Measurements from ENCODE around the gene DGKI.

Gene DGKI

DNA sequence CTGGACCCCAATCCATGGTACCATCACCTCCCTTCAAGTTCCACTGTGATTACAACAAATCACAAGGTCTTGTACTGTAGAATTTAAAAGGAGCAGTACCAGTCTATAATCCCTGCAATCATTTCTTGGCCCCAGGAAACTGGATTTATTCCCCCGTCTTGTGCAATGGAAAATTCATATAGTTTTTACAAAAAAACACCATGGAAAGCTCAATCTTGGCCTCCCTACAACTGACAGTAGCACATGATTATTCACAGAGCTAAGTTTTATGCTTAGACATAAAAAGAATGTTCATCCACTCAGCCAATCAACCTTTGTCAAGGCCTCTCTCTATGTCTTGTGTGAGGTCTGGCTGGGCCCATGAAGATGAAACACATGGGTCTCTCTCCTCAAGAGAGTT lies 10.2 kb downstream of the DGKI start:
- H3K4me2 ChIP-seq (ENCODE audit: insufficient read depth, low read length, poor library complexity, severe bottlenecking) = no peak overlapping the region
- H2BK120ac ChIP-seq (ENCODE audit: low read depth, low read length) = no peak overlapping the region
- H3K36me3 ChIP-seq (replicated peaks in 1 of 2; ENCODE audit: control insufficient read depth in 2 of 2, insufficient read depth in 2 of 2, low read length in 2 of 2) = peaks cover 0 to 3% of the 10 kb centered on the region in 2 donors
- no peak overlapping the region for H2BK5ac ChIP-seq (ENCODE audit: low read length)
- H3K14ac ChIP-seq (ENCODE audit: low read length) = no peak overlapping the region
- no peak overlapping the region for H3K27ac ChIP-seq (replicated peaks; ENCODE audit: low read length)
- H4K91ac ChIP-seq (ENCODE audit: low read depth, low read length, poor library complexity) = no peak overlapping the region
- H4K8ac ChIP-seq (ENCODE audit: low read depth, low read length) = no peak overlapping the region
- no peaks in the 10 kb centered on the region for H3K79me1 ChIP-seq (ENCODE audit: low read depth, low read length)
- H3K18ac ChIP-seq (ENCODE audit: low read length) = no peak overlapping the region
- no peak overlapping the region for H3K23ac ChIP-seq (ENCODE audit: low read depth, low read length, poor library complexity)
- no peak overlapping the region for H2AK5ac ChIP-seq (ENCODE audit: low read depth, low read length)
- no peak for DNase-seq (ENCODE audit: low spot score)
- no peak overlapping the region for H3K9ac ChIP-seq (ENCODE audit: low read depth, low read length, poor library complexity)
- peaks cover 13 to 22% of the 10 kb centered on the region in 2 donors for H3K4me1 ChIP-seq (ENCODE audit: control insufficient read depth in 2 of 2, insufficient read depth in 1 of 2, low read depth in 1 of 2, low read length in 2 of 2)
- H3K27me3 ChIP-seq (ENCODE audit: control insufficient read depth in 3 of 3, insufficient read depth in 3 of 3, low read depth in 1 of 3, low read length in 3 of 3) = no peaks in the 10 kb centered on the region
- H2BK12ac ChIP-seq (ENCODE audit: low read length) = no peak overlapping the region
- H2AFZ ChIP-seq (ENCODE audit: low read length) = no peak overlapping the region
- no peak overlapping the region for H3K4me3 ChIP-seq (ENCODE audit: low read length in 2 of 2)
- WGBS, 2 donors (ENCODE audit: extremely low coverage in 2 of 2, insufficient read length in 2 of 2, insufficient replicate concordance in 1 of 2) = no CpG with 5 or more reads among the region's 1 CpG
- H2BK15ac ChIP-seq (ENCODE audit: low read length) = no peak overlapping the region
- H3K4ac ChIP-seq (ENCODE audit: low read length) = no peak overlapping the region
- H3K9me3 ChIP-seq (replicated peaks in 1 of 2; ENCODE audit: control insufficient read depth in 2 of 2, insufficient read depth in 1 of 2, low read depth in 1 of 2, low read length in 2 of 2) = peaks cover 10 to 12% of the 10 kb centered on the region in 2 donors

- no CpG with 5 or more reads among the region's 3 CpGs for WGBS, 2 donors (ENCODE audit: extremely low coverage in 2 of 2, insufficient read length in 2 of 2, insufficient replicate concordance in 1 of 2)
- Histone ChIP-seq H3K23ac (ENCODE audit: low read depth, low read length, poor library complexity) (no peak overlapping the region), H2BK5ac (ENCODE audit: low read length) (no peak overlapping the region), H4K8ac (ENCODE audit: low read depth, low read length) (no peak overlapping the region), H2BK12ac (ENCODE audit: low read length) (no peak overlapping the region), H3K4me3 (ENCODE audit: low read length in 2 of 2) (no peak overlapping the region), H3K18ac (ENCODE audit: low read length) (no peak overlapping the region), H2AK5ac (ENCODE audit: low read depth, low read length) (no peak overlapping the region), H3K4me2 (ENCODE audit: insufficient read depth, low read length, poor library complexity, severe bottlenecking) (no peak overlapping the region), H3K27me3 (ENCODE audit: control insufficient read depth in 3 of 3, insufficient read depth in 3 of 3, low read depth in 1 of 3, low read length in 3 of 3) (no peaks in the 10 kb centered on the region), H3K27ac (replicated peaks; ENCODE audit: low read length) (no peak overlapping the region), H2BK15ac (ENCODE audit: low read length) (no peak overlapping the region), H3K4me1 (ENCODE audit: control insufficient read depth in 2 of 2, insufficient read depth in 1 of 2, low read depth in 1 of 2, low read length in 2 of 2) (peaks cover 11 to 22% of the 10 kb centered on the region in 2 donors), H3K9me3 (replicated peaks in 1 of 2; ENCODE audit: control insufficient read depth in 2 of 2, insufficient read depth in 1 of 2, low read depth in 1 of 2, low read length in 2 of 2) (peaks cover 10 to 12% of the 10 kb centered on the region in 2 donors), H3K14ac (ENCODE audit: low read length) (no peak overlapping the region), H3K79me1 (ENCODE audit: low read depth, low read length) (no peaks in the 10 kb centered on the region), H2BK120ac (ENCODE audit: low read depth, low read length) (no peak overlapping the region), H4K91ac (ENCODE audit: low read depth, low read length, poor library complexity) (no peak overlapping the region), H3K9ac (ENCODE audit: low read depth, low read length, poor library complexity) (no peak overlapping the region), H3K36me3 (replicated peaks in 1 of 2; ENCODE audit: control insufficient read depth in 2 of 2, insufficient read depth in 2 of 2, low read length in 2 of 2) (peaks cover 0 to 3% of the 10 kb centered on the region in 2 donors), H3K4ac (ENCODE audit: low read length) (no peak overlapping the region), H2AFZ (ENCODE audit: low read length) (no peak overlapping the region)
- no peak for DNase-seq (ENCODE audit: low spot score)
These were observed 10.7 kb downstream of the DGKI start for GRCh38 chr7:137836113-137836509.

- Histone ChIP-seq H2BK15ac (ENCODE audit: low read length) (no peak overlapping the region), H2BK5ac (ENCODE audit: low read length) (no peak overlapping the region), H3K23ac (ENCODE audit: low read depth, low read length, poor library complexity) (no peak overlapping the region), H3K9me3 (replicated peaks in 1 of 2; ENCODE audit: control insufficient read depth in 2 of 2, insufficient read depth in 1 of 2, low read depth in 1 of 2, low read length in 2 of 2) (peaks cover 10 to 12% of the 10 kb centered on the region in 2 donors), H3K14ac (ENCODE audit: low read length) (no peak overlapping the region), H3K9ac (ENCODE audit: low read depth, low read length, poor library complexity) (no peak overlapping the region), H3K4me3 (ENCODE audit: low read length in 2 of 2) (no peak overlapping the region), H2AK5ac (ENCODE audit: low read depth, low read length) (no peak overlapping the region), H3K4ac (ENCODE audit: low read length) (no peak overlapping the region), H2BK120ac (ENCODE audit: low read depth, low read length) (no peak overlapping the region), H3K18ac (ENCODE audit: low read length) (no peak overlapping the region), H3K36me3 (replicated peaks in 1 of 2; ENCODE audit: control insufficient read depth in 2 of 2, insufficient read depth in 2 of 2, low read length in 2 of 2) (peaks cover 0 to 3% of the 10 kb centered on the region in 2 donors), H3K4me1 (ENCODE audit: control insufficient read depth in 2 of 2, insufficient read depth in 1 of 2, low read depth in 1 of 2, low read length in 2 of 2) (peaks cover 9 to 22% of the 10 kb centered on the region in 2 donors), H3K79me1 (ENCODE audit: low read depth, low read length) (no peaks in the 10 kb centered on the region), H3K27me3 (ENCODE audit: control insufficient read depth in 3 of 3, insufficient read depth in 3 of 3, low read depth in 1 of 3, low read length in 3 of 3) (no peaks in the 10 kb centered on the region), H2AFZ (ENCODE audit: low read length) (no peak overlapping the region), H3K27ac (replicated peaks; ENCODE audit: low read length) (no peak overlapping the region), H2BK12ac (ENCODE audit: low read length) (no peak overlapping the region), H4K8ac (ENCODE audit: low read depth, low read length) (no peak overlapping the region), H4K91ac (ENCODE audit: low read depth, low read length, poor library complexity) (no peak overlapping the region), H3K4me2 (ENCODE audit: insufficient read depth, low read length, poor library complexity, severe bottlenecking) (no peak overlapping the region)
- no peak for DNase-seq (ENCODE audit: low spot score)
- WGBS, 2 donors (ENCODE audit: extremely low coverage in 2 of 2, insufficient read length in 2 of 2, insufficient replicate concordance in 1 of 2) = no CpG with 5 or more reads among the region's 3 CpGs
These were observed 11.2 kb downstream of the DGKI start for GRCh38 chr7:137835486-137836112.

- Histone ChIP-seq H2BK12ac (ENCODE audit: low read length) (no peak overlapping the region), H3K9me3 (replicated peaks in 1 of 2; ENCODE audit: control insufficient read depth in 2 of 2, insufficient read depth in 1 of 2, low read depth in 1 of 2, low read length in 2 of 2) (peaks cover 10 to 12% of the 10 kb centered on the region in 2 donors), H3K23ac (ENCODE audit: low read depth, low read length, poor library complexity) (no peak overlapping the region), H3K4me1 (ENCODE audit: control insufficient read depth in 2 of 2, insufficient read depth in 1 of 2, low read depth in 1 of 2, low read length in 2 of 2) (peaks cover 6 to 12% of the 10 kb centered on the region in 2 donors), H2AK5ac (ENCODE audit: low read depth, low read length) (no peak overlapping the region), H4K91ac (ENCODE audit: low read depth, low read length, poor library complexity) (no peak overlapping the region), H3K9ac (ENCODE audit: low read depth, low read length, poor library complexity) (no peak overlapping the region), H3K27me3 (ENCODE audit: control insufficient read depth in 3 of 3, insufficient read depth in 3 of 3, low read depth in 1 of 3, low read length in 3 of 3) (no peaks in the 10 kb centered on the region), H2BK15ac (ENCODE audit: low read length) (peak overlapping the region; percentile 14), H2BK5ac (ENCODE audit: low read length) (no peak overlapping the region), H3K79me1 (ENCODE audit: low read depth, low read length) (no peaks in the 10 kb centered on the region), H4K8ac (ENCODE audit: low read depth, low read length) (no peak overlapping the region), H3K18ac (ENCODE audit: low read length) (no peak overlapping the region), H3K36me3 (replicated peaks in 1 of 2; ENCODE audit: control insufficient read depth in 2 of 2, insufficient read depth in 2 of 2, low read length in 2 of 2) (peaks cover 0 to 3% of the 10 kb centered on the region in 2 donors), H2BK120ac (ENCODE audit: low read depth, low read length) (no peak overlapping the region), H2AFZ (ENCODE audit: low read length) (no peak overlapping the region), H3K14ac (ENCODE audit: low read length) (no peak overlapping the region), H3K4ac (ENCODE audit: low read length) (no peak overlapping the region), H3K27ac (replicated peaks; ENCODE audit: low read length) (no peak overlapping the region), H3K4me2 (ENCODE audit: insufficient read depth, low read length, poor library complexity, severe bottlenecking) (no peak overlapping the region), H3K4me3 (ENCODE audit: low read length in 2 of 2) (no peak overlapping the region)
- WGBS, 2 donors (ENCODE audit: extremely low coverage in 2 of 2, insufficient read length in 2 of 2, insufficient replicate concordance in 1 of 2) = no CpG with 5 or more reads among the region's 1 CpG
- DNase-seq (ENCODE audit: low spot score) = no peak
These were observed 12.2 kb downstream of the DGKI start for GRCh38 chr7:137834552-137834951.

All from neuronal stem cell (in vitro differentiated cells).